Vagina (tissue), 2 donors: ENCODE data around the gene RAB40C.
A peak's percentile ranks its signal among the peaks of the same experiment; 100 is the strongest.

Experiments
- CTCF ChIP-seq, 3 experiments: fragments of 450-650 bp in 2 of 3; fragments of 200-600 bp in 1 of 3; sonication (generic) in 1 of 3; IDR thresholded peaks; one replicate each; pipeline ENCODE4 v1.5.1; 2017 to 2019; ENCODE audit warnings: antibody characterized with exemption in 3 of 3, mild to moderate bottlenecking in 2 of 3, moderate library complexity in 2 of 3
- POLR2A ChIP-seq, 2 donors: fragments of 450-650 bp; IDR thresholded peaks; one replicate each; pipeline ENCODE4 v1.6.1; 2017; ENCODE audit warnings: antibody characterized with exemption in 2 of 2, mild to moderate bottlenecking in 2 of 2, moderate library complexity in 2 of 2
- POLR2AphosphoS5 ChIP-seq, 2 donors: sonication (generic); formaldehyde crosslinking; IDR thresholded peaks; one replicate each; pipeline ENCODE4 v1.9.0; 2017; ENCODE audit warnings: antibody characterized with exemption in 2 of 2, mild to moderate bottlenecking in 2 of 2, low read depth in 1 of 2; ENCODE audit not compliant: insufficient read depth in 1 of 2

GRCh38 chr16:566475-567372 is 23.1 kb upstream of the RAB40C start, which contains the start of gene NHLRC4:
- TF ChIP-seq CTCF (IDR thresholded peaks at IDR 0.05) (no peak), POLR2AphosphoS5 (IDR thresholded peaks at IDR 0.05; ENCODE audit: insufficient read depth in 1 of 2, low read depth in 1 of 2) (peak in 1 of 2 donors; percentile 13), POLR2A (IDR thresholded peaks at IDR 0.05) (no peak)
